ENCODE data around the gene EXOC2. TPM values are rescaled to one million over a fixed set of nuclear protein-coding genes. Genes with fewer than 3 reads are reported as not detected.
"Not testable (repeated sequence)": the region's sequence is repeated elsewhere in the genome, so short reads cannot be mapped to it uniquely, and the experiment has no call there.

Gene EXOC2
- total RNA-seq, 1 donor from 2014 or later: 11.4 TPM

DNA sequence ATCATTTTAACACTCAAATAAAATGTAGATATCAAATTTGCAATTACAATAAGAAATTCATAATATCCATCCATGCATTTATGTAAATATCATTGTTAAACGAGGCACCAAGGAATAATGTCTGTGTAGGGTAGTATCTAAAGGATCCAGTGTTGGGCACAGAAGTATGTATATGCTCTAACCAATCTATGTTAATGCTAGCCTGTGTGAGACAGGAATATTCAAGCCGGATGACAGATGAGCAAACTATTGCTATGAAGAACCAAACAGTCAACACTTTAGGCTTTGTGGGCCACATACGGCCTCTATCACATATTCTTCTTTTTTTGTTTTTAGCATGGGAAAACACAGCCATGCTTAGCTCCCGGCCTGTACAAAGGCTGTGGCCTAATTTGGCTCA is 81.0 kb downstream of the EXOC2 start:
- Histone ChIP-seq H3K4me1 (no peaks in the 10 kb centered on the region), H3K36me3 (peaks cover under 1 to 4% of the 10 kb centered on the region in 2 donors), H3K9me3 (no peaks in the 10 kb centered on the region), H3K4me3 (no peak overlapping the region), H3K27me3 (no peaks in the 10 kb centered on the region), H3K27ac (no peak overlapping the region)
- intact Hi-C loops (cut with DNase I): no loop called here
- DNase-seq (ENCODE audit: low spot score in 2 of 2): no peak
- TF ChIP-seq, protein P1, sequence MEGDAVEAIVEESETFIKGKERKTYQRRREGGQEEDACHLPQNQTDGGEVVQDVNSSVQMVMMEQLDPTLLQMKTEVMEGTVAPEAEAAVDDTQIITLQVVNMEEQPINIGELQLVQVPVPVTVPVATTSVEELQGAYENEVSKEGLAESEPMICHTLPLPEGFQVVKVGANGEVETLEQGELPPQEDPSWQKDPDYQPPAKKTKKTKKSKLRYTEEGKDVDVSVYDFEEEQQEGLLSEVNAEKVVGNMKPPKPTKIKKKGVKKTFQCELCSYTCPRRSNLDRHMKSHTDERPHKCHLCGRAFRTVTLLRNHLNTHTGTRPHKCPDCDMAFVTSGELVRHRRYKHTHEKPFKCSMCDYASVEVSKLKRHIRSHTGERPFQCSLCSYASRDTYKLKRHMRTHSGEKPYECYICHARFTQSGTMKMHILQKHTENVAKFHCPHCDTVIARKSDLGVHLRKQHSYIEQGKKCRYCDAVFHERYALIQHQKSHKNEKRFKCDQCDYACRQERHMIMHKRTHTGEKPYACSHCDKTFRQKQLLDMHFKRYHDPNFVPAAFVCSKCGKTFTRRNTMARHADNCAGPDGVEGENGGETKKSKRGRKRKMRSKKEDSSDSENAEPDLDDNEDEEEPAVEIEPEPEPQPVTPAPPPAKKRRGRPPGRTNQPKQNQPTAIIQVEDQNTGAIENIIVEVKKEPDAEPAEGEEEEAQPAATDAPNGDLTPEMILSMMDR (IDR thresholded peaks at IDR 0.05): no peak

DNA sequence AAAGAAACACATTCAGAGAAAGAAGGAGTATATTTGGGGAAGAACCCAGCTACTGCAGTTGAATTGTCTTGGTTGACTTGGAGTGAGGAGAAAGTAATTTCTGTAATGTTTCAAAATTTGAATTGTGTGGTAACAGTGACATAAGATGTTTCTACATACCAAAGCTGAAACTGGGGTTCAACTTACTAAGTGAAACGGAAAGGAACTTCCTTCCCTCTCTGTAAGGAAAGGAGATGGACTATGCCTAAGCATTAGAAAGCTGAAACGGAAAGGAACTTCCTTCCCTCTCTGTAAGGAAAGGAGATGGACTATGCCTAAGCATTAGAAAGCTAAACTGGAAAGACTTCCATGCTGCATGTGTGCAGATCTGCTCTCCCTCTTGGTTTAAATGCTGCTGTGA is 82.1 kb downstream of the EXOC2 start:
- no peak overlapping the region for H3K27ac ChIP-seq
- intact Hi-C loops (cut with DNase I): no loop called here

DNA sequence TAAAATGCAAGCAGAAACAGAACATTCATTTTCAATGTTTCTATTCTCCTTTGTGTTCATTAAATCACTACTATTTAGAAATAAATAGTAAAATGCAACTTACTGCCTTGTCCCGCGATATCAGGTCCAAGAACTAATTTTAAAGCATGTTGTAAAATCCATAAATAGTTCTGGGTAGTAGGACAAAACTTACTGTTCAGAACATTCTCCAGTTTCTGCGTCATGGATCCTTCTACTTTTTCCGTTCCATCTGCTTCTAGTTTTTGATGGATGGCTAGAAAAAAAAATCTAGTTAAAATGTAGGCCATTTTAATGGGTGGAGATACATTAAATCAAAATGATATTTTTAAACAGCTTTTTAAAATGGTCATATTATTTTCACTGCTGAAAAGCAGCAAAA is 83.0 kb downstream of the EXOC2 start:
- no peak for DNase-seq (ENCODE audit: low spot score in 2 of 2)

More for the DNA sequence above, 82.1 kb downstream of the EXOC2 start:
- TF ChIP-seq, protein P1 (IDR thresholded peaks at IDR 0.05): no peak
- DNase-seq (ENCODE audit: low spot score in 2 of 2): no peak
- H3K4me1 ChIP-seq: no peaks in the 10 kb centered on the region
- H3K36me3 ChIP-seq: peaks cover 6 to 10% of the 10 kb centered on the region in 2 donors
- H3K9me3 ChIP-seq: no peaks in the 10 kb centered on the region
- no peaks in the 10 kb centered on the region for H3K27me3 ChIP-seq
- no peak overlapping the region for H3K4me3 ChIP-seq

DNA sequence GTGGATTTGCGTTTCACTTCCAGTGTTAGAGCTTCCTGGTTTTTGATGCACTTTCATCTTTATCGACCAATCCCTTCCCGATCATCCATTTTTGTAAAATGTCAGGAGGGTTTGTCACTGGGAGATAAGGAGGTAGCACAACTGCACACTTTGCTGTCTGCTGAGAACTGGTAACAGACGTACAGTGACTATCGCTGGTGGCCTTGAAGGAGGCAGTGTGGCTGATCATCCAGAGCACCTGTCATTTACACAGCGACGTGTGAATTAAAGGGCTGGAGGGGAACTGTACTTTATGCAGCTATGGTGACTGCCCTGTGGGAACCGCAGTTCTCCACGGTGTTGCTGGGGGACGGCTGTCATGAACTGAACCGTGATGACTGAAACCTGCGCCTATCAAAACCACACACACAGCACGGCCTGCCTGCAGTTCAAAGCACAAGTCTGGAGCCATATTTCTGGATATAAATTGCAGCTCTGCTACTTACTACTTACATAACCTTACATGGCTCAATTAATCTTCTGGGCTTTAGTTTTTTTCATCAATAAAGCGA is 86.0 kb downstream of the EXOC2 start:
- Histone ChIP-seq H3K9me3 (no peaks in the 10 kb centered on the region), H3K4me3 (no peak overlapping the region), H3K36me3 (peaks cover 6 to 10% of the 10 kb centered on the region in 2 donors), H3K4me1 (no peaks in the 10 kb centered on the region), H3K27ac (no peak overlapping the region), H3K27me3 (no peaks in the 10 kb centered on the region)
- intact Hi-C loops (cut with DNase I): no loop called here
- TF ChIP-seq, protein P1 (IDR thresholded peaks at IDR 0.05): no peak
- no peak for DNase-seq (ENCODE audit: low spot score in 2 of 2)

More for the DNA sequence above, 83.0 kb downstream of the EXOC2 start:
- Histone ChIP-seq H3K27me3 (no peaks in the 10 kb centered on the region), H3K4me3 (no peak overlapping the region), H3K9me3 (no peaks in the 10 kb centered on the region), H3K36me3 (peaks cover 6 to 10% of the 10 kb centered on the region in 2 donors), H3K4me1 (no peaks in the 10 kb centered on the region), H3K27ac (no peak overlapping the region)
- intact Hi-C loops (cut with DNase I): no loop called here
- TF ChIP-seq, protein P1 (IDR thresholded peaks at IDR 0.05): no peak

DNA sequence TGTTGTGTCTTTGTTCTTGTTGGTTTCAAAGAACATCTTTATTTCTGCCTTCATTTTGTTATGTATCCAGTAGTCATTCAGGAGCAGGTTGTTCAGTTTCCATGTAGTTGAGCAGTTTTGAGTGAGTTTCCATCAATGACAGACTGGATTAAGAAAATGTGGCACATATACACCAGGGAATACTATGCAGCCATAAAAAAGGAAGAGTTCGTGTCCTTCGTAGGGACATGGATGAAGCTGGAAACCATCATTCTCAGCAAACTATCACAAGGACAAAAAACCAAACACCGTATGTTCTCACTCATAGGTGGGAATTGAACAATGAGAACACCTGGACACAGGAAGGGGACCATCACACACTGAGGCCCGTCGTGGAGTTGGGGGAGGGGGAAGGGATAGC is 87.0 kb downstream of the EXOC2 start:
- H3K4me3 ChIP-seq; DNase-seq (ENCODE audit: low spot score in 2 of 2); H3K27ac ChIP-seq; H3K27me3 ChIP-seq; intact Hi-C loops (cut with DNase I); H3K9me3 ChIP-seq; H3K4me1 ChIP-seq: not testable (repeated sequence)
- H3K36me3 ChIP-seq: peaks cover 6 to 10% of the 10 kb centered on the region in 2 donors

DNA sequence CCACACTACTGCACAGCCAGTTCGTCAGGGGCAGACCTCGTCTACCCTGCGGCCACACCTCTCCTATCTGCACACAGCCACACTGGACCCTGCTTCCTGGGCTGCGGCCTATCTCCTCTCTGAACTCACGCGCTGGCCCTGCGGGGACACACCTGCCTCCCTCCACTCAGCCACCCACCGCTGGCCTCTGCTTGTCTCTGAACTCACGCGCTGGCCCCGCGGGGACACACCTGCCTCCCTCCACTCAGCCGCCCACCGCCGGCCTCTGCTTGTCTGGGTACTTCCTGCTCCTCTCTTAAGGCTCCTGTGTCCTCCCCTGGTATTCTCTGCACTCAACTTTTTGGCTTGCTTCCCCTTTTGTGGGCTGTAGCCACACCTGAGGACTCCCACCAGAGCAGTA is 88.4 kb downstream of the EXOC2 start:
- TF ChIP-seq, protein P1 (IDR thresholded peaks at IDR 0.05): no peak
- H3K4me3 ChIP-seq: no peak overlapping the region
- H3K36me3 ChIP-seq: peaks cover 6 to 10% of the 10 kb centered on the region in 2 donors
- no peak for DNase-seq (ENCODE audit: low spot score in 2 of 2)
- intact Hi-C loops (cut with DNase I): no loop called here
- no peaks in the 10 kb centered on the region for H3K4me1 ChIP-seq
- no peak overlapping the region for H3K27ac ChIP-seq
- no peaks in the 10 kb centered on the region for H3K27me3 ChIP-seq
- H3K9me3 ChIP-seq: no peaks in the 10 kb centered on the region
